Osteoblast (primary cell): ENCODE results near the gene OSGIN1. TPM values are rescaled to one million over a fixed set of nuclear protein-coding genes. Genes with fewer than 3 reads are reported as not detected.

ENCODE experiments used
- DNase-seq: peaks from one replicate; pipeline ENCODE4 v3.0.0; 2011; ENCODE audit warnings: low spot score, mixed read lengths; ENCODE audit not compliant: insufficient read length; ENCODE audit errors: missing footprints
- H2AFZ ChIP-seq: 2 replicates; pipeline ENCODE4 v1.6.0; 2011; ENCODE audit warnings: mild to moderate bottlenecking, low read length
- H3K27ac ChIP-seq: 2 replicates; pipeline ENCODE4 v1.5.1; 2011; ENCODE audit warnings: mild to moderate bottlenecking, low read depth, low read length, moderate library complexity
- H3K27me3 ChIP-seq: 2 replicates; pipeline ENCODE4 v1.6.0; 2012; ENCODE audit warnings: mild to moderate bottlenecking, control low read depth, inconsistent platforms, low read length, moderate library complexity; ENCODE audit not compliant: insufficient read depth
- H3K36me3 ChIP-seq: 2 replicates; pipeline ENCODE4 v1.5.1; 2011; ENCODE audit warnings: mild to moderate bottlenecking, low read length, control low read depth, moderate library complexity; ENCODE audit not compliant: insufficient read depth
- H3K4me1 ChIP-seq: 2 replicates; pipeline ENCODE4 v1.5.1; 2011; ENCODE audit warnings: mild to moderate bottlenecking, low read length, control low read depth, moderate library complexity; ENCODE audit not compliant: insufficient read depth
- H3K4me2 ChIP-seq: 2 replicates; pipeline ENCODE4 v1.6.0; 2011; ENCODE audit warnings: mild to moderate bottlenecking, low read length; ENCODE audit not compliant: insufficient read depth
- H3K4me3 ChIP-seq: fragments of 200-600 bp; sonication (generic); 3 replicates; pipeline ENCODE4 v1.5.1; 2012; ENCODE audit warnings: mild to moderate bottlenecking, low read length, inconsistent platforms; ENCODE audit not compliant: insufficient read depth
- H3K79me2 ChIP-seq: 2 replicates; pipeline ENCODE4 v1.6.0; 2012; ENCODE audit warnings: mild to moderate bottlenecking, low read length, control low read depth, inconsistent platforms; ENCODE audit not compliant: insufficient read depth
- H3K9me3 ChIP-seq: 2 replicates; pipeline ENCODE4 v1.5.1; 2011; ENCODE audit warnings: low read depth, low read length, control low read depth
- H4K20me1 ChIP-seq: 2 replicates; pipeline ENCODE4 v1.6.0; 2012; ENCODE audit warnings: mild to moderate bottlenecking, low read length, control low read depth; ENCODE audit not compliant: insufficient read depth
- total RNA-seq: library from RNA; depleted of rRNA; stranded (reverse); fragments of >200 nt; gene quantifications from 2 replicates; pipeline ENCODE4 v1.2.3, GENCODE V29; 2012
- TF ChIP-seq, protein P1 (sequence below): IDR thresholded peaks from 2 replicates; pipeline ENCODE4 v1.5.1; 2011; ENCODE audit warnings: mild to moderate bottlenecking, low read depth, low read length, moderate library complexity; ENCODE audit errors: extremely low read depth

The OSGIN1 gene
- total RNA-seq, 1 donor, result 3.6 TPM

DNA sequence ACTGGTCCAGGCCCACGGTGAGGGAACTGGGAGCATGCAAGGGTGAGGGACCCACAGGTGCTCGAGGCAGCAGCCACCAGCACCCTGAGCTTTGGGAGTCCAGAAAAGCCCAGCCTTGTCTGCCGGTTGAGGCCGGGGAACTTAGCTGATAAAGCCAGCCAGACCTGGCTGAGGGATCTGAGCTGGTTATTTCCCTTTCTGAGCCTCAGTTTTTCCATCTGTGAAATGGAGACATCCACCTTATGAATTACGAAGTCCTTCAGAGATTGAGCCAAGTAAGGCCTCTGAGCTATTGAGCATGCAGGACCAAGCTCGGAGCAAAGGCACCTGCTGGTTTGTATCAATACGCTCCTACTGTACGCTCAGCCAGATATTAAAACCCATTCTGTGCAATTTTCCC lies 28.8 kb downstream of the OSGIN1 start:
- H3K9me3 ChIP-seq, result no peaks in the 10 kb centered on the region
- H3K36me3 ChIP-seq, result no peaks in the 10 kb centered on the region
- no peak overlapping the region for H3K4me3 ChIP-seq
- DNase-seq, result peak; percentile 14
- H2AFZ ChIP-seq, result no peak overlapping the region
- no peaks in the 10 kb centered on the region for H3K4me1 ChIP-seq
- H4K20me1 ChIP-seq, result no peaks in the 10 kb centered on the region
- no peak overlapping the region for H3K27ac ChIP-seq
- TF ChIP-seq, protein P1, sequence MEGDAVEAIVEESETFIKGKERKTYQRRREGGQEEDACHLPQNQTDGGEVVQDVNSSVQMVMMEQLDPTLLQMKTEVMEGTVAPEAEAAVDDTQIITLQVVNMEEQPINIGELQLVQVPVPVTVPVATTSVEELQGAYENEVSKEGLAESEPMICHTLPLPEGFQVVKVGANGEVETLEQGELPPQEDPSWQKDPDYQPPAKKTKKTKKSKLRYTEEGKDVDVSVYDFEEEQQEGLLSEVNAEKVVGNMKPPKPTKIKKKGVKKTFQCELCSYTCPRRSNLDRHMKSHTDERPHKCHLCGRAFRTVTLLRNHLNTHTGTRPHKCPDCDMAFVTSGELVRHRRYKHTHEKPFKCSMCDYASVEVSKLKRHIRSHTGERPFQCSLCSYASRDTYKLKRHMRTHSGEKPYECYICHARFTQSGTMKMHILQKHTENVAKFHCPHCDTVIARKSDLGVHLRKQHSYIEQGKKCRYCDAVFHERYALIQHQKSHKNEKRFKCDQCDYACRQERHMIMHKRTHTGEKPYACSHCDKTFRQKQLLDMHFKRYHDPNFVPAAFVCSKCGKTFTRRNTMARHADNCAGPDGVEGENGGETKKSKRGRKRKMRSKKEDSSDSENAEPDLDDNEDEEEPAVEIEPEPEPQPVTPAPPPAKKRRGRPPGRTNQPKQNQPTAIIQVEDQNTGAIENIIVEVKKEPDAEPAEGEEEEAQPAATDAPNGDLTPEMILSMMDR, result no peak
- H3K4me2 ChIP-seq, result no peak overlapping the region
- H3K79me2 ChIP-seq, result no peaks in the 10 kb centered on the region
- peaks cover 3% of the 10 kb centered on the region for H3K27me3 ChIP-seq

GRCh38 chr16:83983491-83983890 lies 30.5 kb downstream of the OSGIN1 start:
- DNase-seq, result peak; percentile 57
- no peak overlapping the region for H3K4me2 ChIP-seq
- no peak overlapping the region for H3K27ac ChIP-seq
- H3K79me2 ChIP-seq, result no peaks in the 10 kb centered on the region
- H2AFZ ChIP-seq, result no peak overlapping the region
- no peaks in the 10 kb centered on the region for H3K4me1 ChIP-seq
- TF ChIP-seq, protein P1, result no peak
- no peaks in the 10 kb centered on the region for H3K9me3 ChIP-seq
- no peaks in the 10 kb centered on the region for H4K20me1 ChIP-seq
- peaks cover 14% of the 10 kb centered on the region for H3K27me3 ChIP-seq
- no peaks in the 10 kb centered on the region for H3K36me3 ChIP-seq
- H3K4me3 ChIP-seq, result no peak overlapping the region

DNA sequence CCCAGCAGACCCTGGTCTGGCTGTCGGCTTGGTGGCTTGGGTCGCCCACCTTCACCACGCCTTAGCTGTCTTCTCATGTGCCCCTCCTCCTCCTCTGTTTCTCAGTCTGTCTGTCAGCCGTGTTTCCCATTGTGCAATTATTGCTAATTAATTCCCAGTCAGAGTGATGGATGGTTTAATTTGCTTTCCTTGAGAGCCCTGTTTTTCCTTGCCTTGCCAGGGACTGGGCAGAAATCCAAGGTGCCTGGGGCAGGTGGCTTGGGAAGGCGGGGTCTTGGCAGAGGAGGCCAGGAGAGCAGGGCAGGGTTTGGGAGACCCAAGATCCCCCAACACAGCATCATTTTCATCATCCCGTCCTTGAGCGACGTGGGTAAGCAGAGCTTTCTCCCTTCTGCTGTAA lies 36.3 kb downstream of the OSGIN1 start:
- no peak overlapping the region for H3K4me2 ChIP-seq
- H4K20me1 ChIP-seq, result no peaks in the 10 kb centered on the region
- H3K27ac ChIP-seq, result no peak overlapping the region
- no peak overlapping the region for H2AFZ ChIP-seq
- peaks cover 32% of the 10 kb centered on the region for H3K27me3 ChIP-seq
- TF ChIP-seq, protein P1, result no peak
- no peaks in the 10 kb centered on the region for H3K36me3 ChIP-seq
- no peaks in the 10 kb centered on the region for H3K79me2 ChIP-seq
- H3K9me3 ChIP-seq, result no peaks in the 10 kb centered on the region
- DNase-seq, result no peak
- H3K4me1 ChIP-seq, result peaks cover 12% of the 10 kb centered on the region
- H3K4me3 ChIP-seq, result no peak overlapping the region

- H3K4me1 ChIP-seq, result peaks cover 12% of the 10 kb centered on the region
- peaks cover 32% of the 10 kb centered on the region for H3K27me3 ChIP-seq
- no peak overlapping the region for H3K4me3 ChIP-seq
- peak; percentile 25 for DNase-seq
- no peaks in the 10 kb centered on the region for H3K36me3 ChIP-seq
- no peak overlapping the region for H3K27ac ChIP-seq
- no peaks in the 10 kb centered on the region for H3K79me2 ChIP-seq
- H4K20me1 ChIP-seq, result no peaks in the 10 kb centered on the region
- no peak overlapping the region for H3K4me2 ChIP-seq
- H2AFZ ChIP-seq, result no peak overlapping the region
- no peaks in the 10 kb centered on the region for H3K9me3 ChIP-seq
- TF ChIP-seq, protein P1, result no peak
Observed at GRCh38 chr16:83990492-83990891, 37.5 kb downstream of the OSGIN1 start.
